ENCODE data around the gene JADE2. TPM values are rescaled to one million over a fixed set of nuclear protein-coding genes. Genes with fewer than 3 reads are reported as not detected.
"Not testable (repeated sequence)": the region's sequence is repeated elsewhere in the genome, so short reads cannot be mapped to it uniquely, and the experiment has no call there.

Gene JADE2
- total RNA-seq, 1 donor from 2014 or later = 31.6 TPM

DNA sequence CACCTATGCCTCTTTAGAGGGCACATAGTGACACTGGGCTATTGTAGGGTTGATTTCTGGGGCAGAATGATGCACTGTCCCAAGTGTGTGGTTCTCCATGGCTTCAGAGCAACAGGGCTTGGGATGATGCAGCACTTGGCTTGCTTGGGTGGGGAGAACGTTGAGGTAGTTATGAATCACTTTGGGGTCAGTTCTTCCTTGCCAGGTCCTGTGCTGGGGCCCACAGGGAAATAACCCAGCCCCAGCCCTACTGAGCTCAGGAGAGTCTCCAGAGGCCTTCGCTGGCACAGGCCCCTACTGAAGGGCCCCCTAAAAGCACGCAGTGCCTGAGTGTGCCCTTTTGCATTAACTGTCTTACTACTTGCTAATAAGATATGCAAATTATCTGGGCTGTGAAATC is 24.2 kb downstream of the JADE2 start:
- no peak for DNase-seq (ENCODE audit: low spot score)

DNA sequence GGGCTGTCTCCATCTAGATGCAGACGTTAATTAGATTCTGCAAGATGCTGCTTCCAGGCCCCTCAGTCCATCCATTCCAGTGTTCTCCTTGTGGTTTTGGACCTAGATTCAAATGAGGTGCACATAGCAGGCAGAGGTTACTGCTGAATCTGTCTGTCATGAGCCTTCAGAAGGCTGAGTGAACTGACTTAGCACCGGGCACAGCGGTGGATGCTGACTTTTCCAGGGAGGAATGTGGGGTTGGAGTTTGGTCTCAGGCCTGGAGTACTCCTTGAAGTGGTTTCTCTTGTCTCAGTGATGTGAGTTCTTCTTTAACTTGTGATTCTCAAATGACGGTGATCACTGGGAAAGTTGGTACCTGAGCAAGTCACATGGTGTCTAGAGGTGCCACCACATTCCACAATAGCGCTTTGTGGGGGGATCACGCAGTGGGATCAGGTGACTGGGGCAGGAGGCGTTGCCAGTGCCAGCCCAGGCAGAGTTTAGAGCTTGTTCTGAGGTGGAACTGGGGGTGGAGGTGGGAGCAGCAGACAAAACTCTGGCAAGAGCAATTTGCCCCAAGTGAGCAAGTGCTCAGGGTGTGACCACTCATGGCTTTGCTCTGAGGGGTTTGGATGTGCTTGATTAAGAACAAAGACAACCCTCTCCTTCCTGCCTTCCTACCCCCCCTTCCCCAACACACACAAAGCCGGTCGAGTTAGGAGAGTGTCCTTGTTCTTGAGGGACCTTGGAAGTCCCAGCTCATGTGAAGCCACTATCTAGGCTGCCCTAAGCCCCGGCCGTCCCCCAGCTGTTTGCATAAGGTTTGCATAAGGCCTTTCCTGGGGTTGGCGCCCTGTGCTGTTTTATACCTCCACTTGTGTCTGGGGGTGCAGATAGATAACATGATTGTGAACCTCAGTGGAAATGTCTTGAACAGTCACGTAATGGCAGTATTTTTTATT is 25.1 kb downstream of the JADE2 start:
- no peak for DNase-seq (ENCODE audit: low spot score)

DNA sequence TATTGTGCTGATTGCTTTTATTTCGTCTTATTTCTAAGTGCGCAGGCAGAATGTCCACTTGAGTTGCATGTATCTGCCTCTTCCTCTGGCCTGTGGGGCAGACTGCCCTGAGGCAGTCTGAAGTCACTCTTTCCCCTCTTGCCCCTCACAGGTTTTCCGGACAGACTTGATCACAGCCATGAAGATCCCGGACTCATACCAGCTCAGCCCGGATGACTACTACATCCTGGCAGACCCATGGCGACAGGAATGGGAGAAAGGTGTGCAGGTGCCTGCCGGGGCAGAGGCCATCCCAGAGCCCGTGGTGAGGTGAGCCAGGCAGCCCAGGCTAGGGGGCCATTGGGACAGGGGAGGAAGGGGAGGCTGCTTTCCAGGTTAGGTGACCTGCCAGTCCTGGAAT is 26.4 kb downstream of the JADE2 start:
- no peak for DNase-seq (ENCODE audit: low spot score)

DNA sequence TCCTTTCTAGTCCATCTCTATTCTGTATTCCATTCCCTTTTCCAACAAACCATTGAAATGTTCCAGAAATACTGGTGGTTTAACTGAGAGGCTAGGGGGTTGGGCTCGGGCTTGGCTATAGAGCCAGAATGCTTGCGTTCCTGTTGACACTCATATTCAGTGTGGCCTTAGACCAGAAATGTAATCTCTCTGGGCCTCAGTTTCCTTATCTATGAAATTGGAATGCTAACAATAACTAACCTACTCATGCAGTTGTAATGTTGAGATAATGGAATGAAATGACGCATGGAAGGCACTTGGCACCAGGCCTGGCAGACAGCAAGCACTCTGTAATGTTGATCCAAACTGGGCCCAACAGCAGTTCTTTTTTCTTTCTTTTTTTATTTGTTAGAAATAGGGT is 26.8 kb downstream of the JADE2 start:
- DNase-seq (ENCODE audit: low spot score) = no peak

DNA sequence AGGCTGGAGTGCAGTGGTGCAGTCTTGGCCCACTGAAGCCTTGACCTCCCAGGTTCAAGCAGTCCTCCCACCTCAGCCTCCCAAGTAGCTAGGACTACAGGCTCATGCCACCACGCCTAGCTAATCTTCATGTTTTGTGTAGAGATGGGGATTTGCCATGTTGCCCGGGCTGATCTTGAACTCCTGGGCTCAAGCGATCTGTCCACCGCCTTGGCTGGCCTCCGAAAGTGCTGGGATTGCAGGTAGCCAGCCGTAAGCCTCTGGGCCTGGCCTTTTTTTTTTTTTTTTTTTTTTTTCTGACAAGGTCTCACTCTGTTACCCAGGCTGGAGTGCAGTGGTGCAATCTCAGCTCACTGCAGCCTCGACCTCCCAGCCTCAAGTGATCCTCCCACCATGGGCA is 27.2 kb downstream of the JADE2 start:
- not testable (repeated sequence) for DNase-seq (ENCODE audit: low spot score)

DNA sequence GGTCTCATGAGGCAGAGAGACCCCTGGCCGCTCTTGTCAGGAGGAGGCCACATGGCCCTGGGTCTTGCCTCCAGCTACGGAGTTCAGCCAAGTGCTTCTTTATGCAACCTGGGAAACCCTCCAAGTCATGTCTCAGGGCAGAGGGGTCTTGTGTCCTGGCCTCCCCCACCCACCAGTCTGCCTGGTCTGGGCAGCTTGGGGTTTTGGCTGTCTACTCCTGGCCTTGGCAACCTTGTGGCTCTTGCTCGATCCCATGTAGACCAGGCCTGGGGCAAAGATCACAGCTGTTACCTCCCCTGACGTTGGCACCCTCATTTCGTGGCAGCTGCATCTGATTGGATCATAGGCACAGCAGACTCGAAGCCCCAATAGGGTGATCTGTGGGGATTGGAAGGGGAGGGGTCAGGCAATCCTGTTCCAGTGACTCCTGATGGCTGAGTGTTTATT is 28.4 kb downstream of the JADE2 start:
- no peak for DNase-seq (ENCODE audit: low spot score)

DNA sequence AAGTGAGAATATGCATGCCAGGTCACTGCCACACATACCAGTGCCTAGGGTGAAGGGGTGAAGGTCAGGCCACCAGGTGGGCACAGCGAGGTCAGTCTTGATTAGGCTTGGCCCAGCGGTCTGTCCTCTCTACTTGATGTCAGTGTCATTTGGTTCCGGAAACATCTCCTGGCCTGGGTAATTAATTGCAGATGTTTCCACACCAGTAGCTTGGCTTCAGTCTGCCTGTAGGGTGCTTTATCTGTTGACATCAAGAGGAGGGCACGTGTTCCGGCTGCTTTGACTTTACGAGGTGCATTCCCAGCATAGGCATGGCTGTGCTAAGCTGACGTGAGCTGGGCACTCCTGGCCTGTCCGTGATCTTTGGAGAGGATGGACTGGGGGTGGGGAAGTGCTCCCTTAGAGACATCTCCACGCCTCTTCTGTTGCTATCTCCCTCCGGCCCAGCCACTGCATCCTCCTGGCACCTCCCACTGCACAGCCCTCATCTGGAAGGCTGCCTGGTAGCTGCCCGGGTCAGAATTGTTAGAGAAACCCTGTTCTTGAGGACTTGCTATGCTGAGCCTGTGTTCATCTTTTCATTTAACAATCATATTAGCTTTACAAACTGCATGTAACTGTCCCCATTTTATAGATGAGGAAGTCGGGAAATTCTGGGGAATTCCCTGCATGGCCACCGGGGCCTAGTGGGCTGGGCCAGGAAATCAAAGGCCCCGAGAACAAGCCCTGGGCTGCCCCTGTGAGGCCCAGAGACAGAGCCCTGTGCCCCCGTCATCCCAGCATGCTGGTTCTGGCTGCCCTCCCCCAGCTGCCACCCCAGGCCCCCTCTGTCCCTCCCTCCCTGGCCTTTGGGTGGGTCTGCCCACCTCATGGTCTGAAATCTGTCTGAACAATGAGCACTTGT is 29.1 kb downstream of the JADE2 start:
- DNase-seq (ENCODE audit: low spot score) = no peak

DNA sequence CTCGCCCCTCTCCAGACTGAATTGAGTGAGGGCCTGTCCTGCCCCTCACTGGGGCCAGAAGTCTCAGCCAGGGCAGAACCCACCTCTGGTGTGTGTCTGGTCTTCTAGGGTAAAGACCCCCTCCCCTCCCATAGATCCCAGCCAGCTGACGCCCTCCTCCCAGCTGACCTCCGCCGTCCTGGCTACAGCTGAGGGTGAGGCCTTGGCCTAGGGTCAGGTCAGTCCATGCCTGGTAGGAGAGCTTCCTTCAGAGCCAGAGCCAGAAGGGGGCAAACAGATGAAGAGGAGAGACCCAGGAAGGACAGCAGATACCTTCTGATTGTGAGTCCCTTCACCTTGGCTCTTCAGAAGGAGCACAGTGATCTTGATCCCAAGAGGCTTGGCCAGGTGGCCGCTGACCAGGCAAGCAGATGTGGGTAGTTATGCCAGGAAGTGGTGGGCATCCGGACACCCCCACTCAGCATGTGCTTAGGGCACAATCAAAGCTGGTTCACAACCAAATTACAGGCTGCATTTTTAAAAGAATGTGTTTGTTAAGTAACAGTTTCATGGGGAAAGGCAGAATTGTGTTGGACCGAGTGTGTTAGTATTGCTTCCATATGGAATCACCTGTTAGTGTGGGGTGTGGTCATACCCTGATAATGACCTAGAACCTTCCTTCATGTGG is 29.9 kb downstream of the JADE2 start:
- DNase-seq (ENCODE audit: low spot score) = no peak

DNA sequence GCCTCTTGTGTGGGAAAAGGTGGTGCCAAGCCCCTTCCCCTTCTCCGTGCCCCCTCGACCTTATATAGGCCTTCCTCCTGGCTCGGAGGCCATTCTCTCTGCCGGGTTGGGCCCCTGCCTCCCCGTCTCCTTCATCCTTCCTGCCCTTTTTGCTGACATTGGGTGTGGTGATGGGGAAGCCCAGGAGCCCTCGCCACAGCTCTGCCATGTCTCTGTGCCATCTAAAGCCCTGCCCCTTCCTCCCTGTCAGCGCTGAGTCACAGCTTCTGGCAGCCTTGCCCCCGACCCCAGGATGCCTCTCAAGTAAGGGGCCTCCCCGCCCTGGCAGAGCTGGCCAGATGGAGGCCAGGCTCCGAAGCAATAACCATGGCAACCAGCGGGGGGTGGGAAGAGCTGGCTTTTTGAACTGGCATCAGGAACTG is 30.4 kb downstream of the JADE2 start:
- no peak for DNase-seq (ENCODE audit: low spot score)

DNA sequence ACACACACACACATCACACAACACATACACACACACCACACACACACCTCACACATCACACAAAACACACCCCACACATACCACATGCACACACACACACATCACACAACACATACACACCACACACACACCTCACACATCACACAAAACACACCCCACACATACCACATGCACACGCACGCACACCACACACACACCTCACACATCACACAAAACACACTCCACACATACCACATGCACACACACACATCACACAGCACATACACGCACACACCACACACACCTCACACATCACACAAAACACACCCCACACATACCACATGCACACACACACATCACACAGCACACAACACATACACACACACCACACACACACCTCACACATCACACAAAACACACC is 31.1 kb downstream of the JADE2 start:
- DNase-seq (ENCODE audit: low spot score) = not testable (repeated sequence)

DNA sequence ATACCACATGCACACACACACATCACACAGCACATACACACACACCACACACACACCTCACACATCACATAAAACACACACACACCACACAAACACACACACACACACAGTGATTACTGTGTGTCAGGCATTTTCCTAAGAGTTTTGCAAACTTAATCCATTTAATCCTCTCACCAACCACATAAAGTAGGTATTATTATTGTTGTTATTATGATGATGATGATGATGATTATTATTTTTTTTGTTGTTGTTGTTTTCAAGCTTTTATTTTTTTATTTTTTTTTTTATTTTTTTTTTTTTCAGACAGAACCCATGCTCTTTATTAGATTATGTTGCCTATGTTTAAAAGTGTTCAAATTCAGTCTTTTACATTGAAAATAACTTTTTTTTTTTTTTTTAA is 31.5 kb downstream of the JADE2 start:
- no peak for DNase-seq (ENCODE audit: low spot score)

DNA sequence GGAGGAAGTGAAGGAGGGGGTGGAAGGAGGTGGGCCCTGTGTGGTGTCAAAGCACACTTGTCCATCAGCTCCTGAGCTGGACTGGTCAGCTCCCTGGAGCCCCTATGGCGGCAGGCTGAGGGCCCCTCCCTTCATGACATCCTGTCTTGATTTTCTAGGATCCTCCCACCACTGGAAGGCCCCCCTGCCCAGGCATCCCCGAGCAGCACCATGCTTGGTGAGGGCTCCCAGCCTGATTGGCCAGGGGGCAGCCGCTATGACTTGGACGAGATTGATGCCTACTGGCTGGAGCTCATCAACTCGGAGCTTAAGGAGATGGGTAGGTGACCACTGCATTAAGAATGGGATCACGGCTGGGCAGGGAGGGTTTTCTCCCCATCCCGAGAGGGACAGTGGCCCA is 34.2 kb downstream of the JADE2 start:
- DNase-seq (ENCODE audit: low spot score) = no peak

DNA sequence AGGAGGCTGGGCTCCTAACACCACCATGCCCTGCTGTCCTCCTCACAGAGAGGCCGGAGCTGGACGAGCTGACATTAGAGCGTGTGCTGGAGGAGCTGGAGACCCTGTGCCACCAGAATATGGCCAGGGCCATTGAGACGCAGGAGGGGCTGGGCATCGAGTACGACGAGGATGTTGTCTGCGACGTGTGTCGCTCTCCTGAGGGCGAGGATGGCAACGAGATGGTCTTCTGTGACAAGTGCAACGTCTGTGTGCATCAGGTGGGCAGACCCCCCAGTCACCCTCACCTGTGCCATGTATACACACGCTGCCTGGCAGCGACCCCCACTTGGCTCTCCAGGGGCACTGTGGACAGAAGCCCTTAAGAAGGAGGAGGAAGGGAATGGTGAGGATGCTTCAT is 35.2 kb downstream of the JADE2 start:
- DNase-seq (ENCODE audit: low spot score) = no peak

DNA sequence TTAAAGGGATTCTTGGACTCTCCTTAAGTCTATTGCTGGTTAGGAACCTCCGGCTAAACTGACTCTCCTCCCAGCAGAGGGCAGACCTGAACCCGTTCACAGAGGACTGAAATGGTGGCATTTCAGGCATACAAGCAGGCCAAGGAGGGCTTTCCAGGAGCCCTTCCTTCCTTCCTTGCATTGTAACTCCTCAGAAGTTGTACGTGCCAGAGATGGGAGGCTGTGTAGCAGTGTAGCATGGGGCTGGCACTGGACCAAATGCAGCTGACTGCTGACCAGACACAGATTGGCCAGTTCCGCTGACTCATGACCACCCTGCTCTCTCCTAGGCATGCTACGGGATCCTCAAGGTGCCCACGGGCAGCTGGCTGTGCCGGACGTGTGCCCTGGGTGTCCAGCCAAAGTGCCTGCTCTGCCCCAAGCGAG is 36.4 kb downstream of the JADE2 start:
- no peak for DNase-seq (ENCODE audit: low spot score)

DNA sequence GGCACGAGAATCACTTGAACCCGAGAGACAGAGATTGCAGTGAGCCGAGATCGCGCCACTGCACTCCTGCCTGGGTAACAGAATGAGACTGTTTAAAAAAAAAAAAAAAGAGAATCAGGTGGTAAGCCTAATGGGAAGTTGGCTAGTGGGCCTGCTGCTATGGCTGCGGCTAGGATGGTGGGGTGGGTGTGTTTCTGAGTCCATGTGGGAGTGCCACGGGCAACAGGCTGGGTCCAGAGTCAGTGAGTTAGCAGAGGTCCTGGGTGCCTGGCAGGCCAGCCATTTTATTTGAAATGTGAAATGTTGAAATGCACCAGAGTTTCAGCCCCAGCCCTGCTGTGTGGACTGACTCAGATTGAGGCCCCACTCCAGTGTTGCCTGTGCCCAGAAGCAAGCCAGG is 37.8 kb downstream of the JADE2 start:
- DNase-seq (ENCODE audit: low spot score) = no peak

DNA sequence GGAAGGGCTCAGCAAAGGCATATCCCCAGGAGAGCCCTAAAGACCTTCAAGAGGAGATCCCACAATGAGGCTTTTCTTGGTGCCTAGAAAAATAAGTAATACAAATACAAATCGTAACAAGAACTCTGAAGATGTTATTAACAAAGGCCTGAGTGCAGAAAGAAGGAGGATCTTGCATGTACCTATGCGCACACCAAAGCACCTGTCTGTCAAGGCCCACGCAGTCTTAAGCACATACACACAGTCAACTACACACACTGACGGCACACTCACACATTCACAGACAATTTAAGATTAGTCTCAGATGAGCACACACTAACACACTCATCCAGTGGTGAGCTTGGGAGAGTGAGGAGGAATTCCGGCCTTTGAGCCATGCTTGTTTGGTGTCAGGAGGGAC is 38.5 kb downstream of the JADE2 start:
- no peak for DNase-seq (ENCODE audit: low spot score)

DNA sequence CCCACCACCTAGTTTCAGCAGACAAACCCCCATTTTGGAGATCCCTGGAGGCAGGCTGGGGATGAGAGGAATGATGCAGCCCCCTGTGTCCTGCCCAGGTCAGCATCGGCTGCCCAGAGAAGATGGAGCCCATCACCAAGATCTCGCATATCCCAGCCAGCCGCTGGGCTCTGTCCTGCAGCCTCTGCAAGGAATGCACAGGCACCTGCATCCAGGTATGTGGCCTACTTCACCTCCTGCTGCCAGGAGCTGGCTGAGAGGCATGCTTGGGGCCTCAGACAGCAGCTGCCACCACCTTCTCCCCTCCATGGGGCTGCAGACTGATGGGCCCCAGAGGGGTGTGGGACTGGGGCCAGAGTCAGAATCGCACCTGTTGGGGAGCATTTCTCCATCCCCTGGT is 38.9 kb downstream of the JADE2 start:
- no peak for DNase-seq (ENCODE audit: low spot score)

DNA sequence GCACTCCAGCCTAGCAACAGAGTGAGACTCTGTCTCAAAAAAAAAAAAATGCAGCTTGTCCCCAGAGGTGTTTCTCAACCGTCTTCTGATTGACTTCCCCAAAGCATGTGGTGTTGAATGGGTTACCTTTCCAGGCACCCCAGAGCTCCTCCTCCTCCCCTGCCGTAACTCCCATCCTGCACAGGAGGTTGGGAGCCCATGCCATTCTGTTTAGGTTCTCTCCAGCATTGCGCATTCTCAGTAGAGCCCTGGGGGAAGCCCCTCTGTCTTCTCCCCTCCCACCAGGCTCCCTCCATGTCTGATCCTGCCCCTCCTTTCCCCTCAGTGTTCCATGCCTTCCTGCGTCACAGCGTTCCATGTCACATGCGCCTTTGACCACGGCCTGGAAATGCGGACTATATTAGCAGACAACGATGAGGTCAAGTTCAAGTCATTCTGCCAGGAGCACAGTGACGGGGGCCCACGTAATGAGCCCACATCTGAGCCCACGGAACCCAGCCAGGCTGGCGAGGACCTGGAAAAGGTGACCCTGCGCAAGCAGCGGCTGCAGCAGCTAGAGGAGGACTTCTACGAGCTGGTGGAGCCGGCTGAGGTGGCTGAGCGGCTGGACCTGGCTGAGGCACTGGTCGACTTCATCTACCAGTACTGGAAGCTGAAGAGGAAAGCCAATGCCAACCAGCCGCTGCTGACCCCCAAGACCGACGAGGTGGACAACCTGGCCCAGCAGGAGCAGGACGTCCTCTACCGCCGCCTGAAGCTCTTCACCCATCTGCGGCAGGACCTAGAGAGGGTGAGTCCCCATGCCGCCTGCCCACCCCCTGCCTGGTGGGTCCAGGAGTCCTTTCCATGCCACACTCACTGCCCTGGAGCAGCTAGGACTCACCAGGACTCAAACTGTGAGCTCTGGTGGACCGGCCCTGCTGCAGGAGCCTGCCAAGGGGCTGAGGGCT is 40.6 kb downstream of the JADE2 start:
- DNase-seq (ENCODE audit: low spot score) = no peak

DNA sequence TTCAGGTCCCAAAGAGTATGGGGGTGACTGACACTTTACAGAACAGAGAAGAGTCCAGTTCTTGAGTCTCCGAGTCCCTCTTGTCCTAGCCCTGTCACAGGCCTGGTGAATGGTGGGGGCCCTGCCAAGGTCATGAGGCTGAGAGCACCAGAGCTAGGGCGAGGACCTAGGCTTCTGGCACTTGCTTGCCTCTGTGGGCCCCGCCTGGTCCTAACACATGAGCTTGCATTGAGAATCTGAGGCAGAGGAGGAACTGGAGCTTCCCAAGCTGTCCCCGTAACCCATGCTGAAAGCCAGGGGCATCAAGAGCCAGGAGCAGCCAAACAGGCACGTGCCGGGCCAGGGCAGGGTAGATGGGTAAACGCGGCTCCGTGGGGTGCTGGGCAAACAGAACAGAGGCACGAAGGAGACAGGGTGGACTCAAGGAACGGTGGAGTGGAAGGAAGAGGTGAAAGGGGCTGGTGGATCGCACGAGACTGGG is 41.3 kb downstream of the JADE2 start:
- DNase-seq (ENCODE audit: low spot score) = no peak

DNA sequence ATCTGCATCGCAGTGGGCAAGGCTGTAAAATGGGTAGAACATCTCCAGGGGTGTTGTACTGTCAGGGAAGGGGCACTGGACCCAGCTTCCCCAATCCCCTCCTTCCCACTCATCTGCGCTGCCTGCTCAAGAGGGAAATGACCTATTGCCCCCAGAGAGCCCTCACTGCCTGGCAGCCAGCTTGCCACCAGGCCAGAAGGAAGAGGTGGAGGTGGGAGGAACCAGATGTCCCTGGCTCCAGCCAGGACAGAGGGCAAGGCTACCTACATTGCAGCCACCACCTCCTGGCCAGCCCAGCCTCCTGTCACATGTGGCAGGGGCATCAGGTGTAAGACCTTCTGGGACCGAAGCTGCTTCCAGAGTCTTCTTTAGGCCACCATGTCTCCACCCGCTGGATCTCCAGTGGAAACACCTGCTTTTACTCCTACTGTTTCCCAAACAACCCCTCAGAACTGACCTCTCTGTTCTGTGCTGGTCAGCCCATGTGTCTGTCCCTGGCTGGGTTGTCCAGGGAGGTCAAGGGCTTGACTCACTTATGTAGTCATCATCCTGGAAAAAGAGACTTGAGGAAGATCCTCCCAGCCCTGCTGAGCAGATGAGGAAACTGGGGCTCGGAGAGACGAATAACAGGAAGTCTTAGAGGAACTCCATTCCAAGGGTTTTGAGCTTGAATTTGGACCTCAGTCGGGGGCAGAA is 42.3 kb downstream of the JADE2 start:
- no peak for DNase-seq (ENCODE audit: low spot score)
